HepG2 (cell line): Measurements from ENCODE around the gene LGALS7B. TPM values are rescaled to one million over a fixed set of nuclear protein-coding genes. Genes with fewer than 3 reads are reported as not detected.

ENCODE experiments used
- ADNP ChIP-seq: sonication (generic); formaldehyde crosslinking; IDR thresholded peaks from 2 replicates; pipeline ENCODE4 v1.4.0; 2020; ENCODE audit warnings: missing genetic modification reagents
- ATF7 ChIP-seq, 2 experiments: fragments of 450-650 bp in 1 of 2; sonication (generic) in 1 of 2; formaldehyde crosslinking in 1 of 2; IDR thresholded peaks; 2 replicates each; pipeline versions ENCODE4 v1.4.0 to v1.6.1; 2016 to 2020; ENCODE audit warnings: antibody characterized with exemption in 1 of 2, mild to moderate bottlenecking in 1 of 2, missing genetic modification reagents in 1 of 2
- ATRX ChIP-seq: sonication (generic); formaldehyde crosslinking; IDR thresholded peaks from 2 replicates; pipeline ENCODE4 v1.4.0; 2020; ENCODE audit warnings: missing genetic modification reagents, borderline replicate concordance
- DZIP1 ChIP-seq: sonication (generic); formaldehyde crosslinking; IDR thresholded peaks from 2 replicates; pipeline ENCODE4 v1.5.0; 2020; ENCODE audit warnings: mild to moderate bottlenecking, missing genetic modification reagents
- FOXA1 ChIP-seq, 2 experiments: fragments of 450-650 bp in 1 of 2; sonication (generic) in 1 of 2; formaldehyde crosslinking in 1 of 2; IDR thresholded peaks; 2 replicates each; pipeline versions ENCODE4 v1.4.0 to v1.6.1; 2016 to 2020; ENCODE audit warnings: missing genetic modification reagents in 1 of 2
- FOXO4 ChIP-seq: sonication (generic); formaldehyde crosslinking; conservative IDR thresholded peaks from 2 replicates; pipeline ENCODE4 v1.8.1; 2023; ENCODE audit warnings: missing genetic modification reagents
- HHEX ChIP-seq: IDR thresholded peaks from 2 replicates; pipeline ENCODE4 v1.6.1; 2016; ENCODE audit warnings: control low read depth
- HNRNPUL1 ChIP-seq: fragments of 200-400 bp; formaldehyde crosslinking; IDR thresholded peaks from 2 replicates; pipeline ENCODE4 v1.6.1; 2017; ENCODE audit warnings: low read depth, mild to moderate bottlenecking, low read length, moderate library complexity
- MAZ ChIP-seq, 2 experiments: sonication (generic) in 1 of 2; formaldehyde crosslinking in 1 of 2; IDR thresholded peaks; 2 replicates each; pipeline versions ENCODE4 v1.5.0 to v1.6.1; 2012 to 2020; ENCODE audit warnings: low read depth in 2 of 2, mild to moderate bottlenecking in 2 of 2, borderline replicate concordance in 1 of 2, improper control_type of control experiment in 1 of 2, low read length in 1 of 2, missing genetic modification reagents in 1 of 2, moderate library complexity in 1 of 2
- MED1 ChIP-seq: sonication (generic); formaldehyde crosslinking; IDR thresholded peaks from 2 replicates; pipeline ENCODE4 v1.4.0; 2020; ENCODE audit warnings: missing genetic modification reagents
- MEIS2 ChIP-seq: sonication (generic); formaldehyde crosslinking; IDR thresholded peaks from 2 replicates; pipeline ENCODE4 v1.9.0; 2021; ENCODE audit warnings: mild to moderate bottlenecking, missing genetic modification reagents
- MIER3 ChIP-seq: IDR thresholded peaks from 2 replicates; pipeline ENCODE4 v1.6.1; 2016; ENCODE audit warnings: missing compliant biosample characterization, borderline replicate concordance
- NFRKB ChIP-seq: fragments of 450-650 bp; IDR thresholded peaks from 2 replicates; pipeline ENCODE4 v1.6.1; 2017
- ONECUT2 ChIP-seq: sonication (generic); formaldehyde crosslinking; IDR thresholded peaks from 2 replicates; pipeline ENCODE4 v1.4.0; 2020; ENCODE audit warnings: missing genetic modification reagents
- PITX1 ChIP-seq: sonication (generic); formaldehyde crosslinking; IDR thresholded peaks from 2 replicates; pipeline ENCODE4 v1.5.1; 2020; ENCODE audit warnings: mild to moderate bottlenecking, missing genetic modification reagents
- SNAI1 ChIP-seq: sonication (generic); formaldehyde crosslinking; IDR thresholded peaks from 2 replicates; pipeline ENCODE4 v1.5.0; 2020; ENCODE audit warnings: mild to moderate bottlenecking, missing genetic modification reagents, borderline replicate concordance
- U2AF1 ChIP-seq: fragments of 200-400 bp; formaldehyde crosslinking; optimal IDR thresholded peaks from 2 replicates; pipeline ENCODE3; 2017; ENCODE audit warnings: mild to moderate bottlenecking, low read depth, low read length
- ZFX ChIP-seq: sonication (generic); formaldehyde crosslinking; IDR thresholded peaks from 2 replicates; pipeline ENCODE4 v1.4.0; 2020; ENCODE audit warnings: mild to moderate bottlenecking, low read depth, missing genetic modification reagents, moderate library complexity
- ZNF317 ChIP-seq: sonication (generic); formaldehyde crosslinking; IDR thresholded peaks from 2 replicates; pipeline ENCODE4 v1.5.0; 2020; ENCODE audit warnings: mild to moderate bottlenecking, missing genetic modification reagents
- ZNF891 ChIP-seq: sonication (generic); formaldehyde crosslinking; IDR thresholded peaks from 2 replicates; pipeline ENCODE4 v1.5.0; 2020; ENCODE audit warnings: mild to moderate bottlenecking, missing genetic modification reagents
- polyA plus RNA-seq, 8 experiments: library from polyadenylated mRNA; depleted of rRNA in 3 of 8; stranded (reverse) in 7 of 8; unstranded in 1 of 8; fragments of >200 nt; fragmentation: Illumina TruSeq in 4 of 8; extraction: Trizol in 4 of 8; gene quantifications; 2 replicates each; pipeline versions ENCODE4 v1.2.1 to v1.2.3, GENCODE V29; 2011 to 2016; ENCODE audit warnings: low read depth in 4 of 8, missing spikeins in 1 of 8, mixed read lengths in 1 of 8; ENCODE audit not compliant: insufficient read depth in 1 of 8
- total RNA-seq, 5 experiments: library from RNA; depleted of rRNA; stranded (reverse); fragments of >200 nt; fragmentation: Illumina TruSeq; extraction: Trizol; gene quantifications; 2 replicates each; pipeline ENCODE4 v1.2.3, GENCODE V29; 2016; ENCODE audit warnings: low read depth in 1 of 5
- TF ChIP-seq, protein P1 (sequence below): fragments of 450-650 bp; IDR thresholded peaks from 2 replicates; pipeline ENCODE4 v1.6.1; 2017; ENCODE audit warnings: mild to moderate bottlenecking
- TF ChIP-seq, protein P2 (sequence below): sonication (generic); formaldehyde crosslinking; IDR thresholded peaks from 2 replicates; pipeline ENCODE4 v1.4.0; 2020; ENCODE audit warnings: missing genetic modification reagents, low read depth, mild to moderate bottlenecking, borderline replicate concordance

The LGALS7B gene
- total and polyA plus RNA-seq, 2 of the 13 experiments (the other 11 are each of a cell fraction or from before 2014, with no cell fraction given) = 1.7 to 2.1 TPM

DNA sequence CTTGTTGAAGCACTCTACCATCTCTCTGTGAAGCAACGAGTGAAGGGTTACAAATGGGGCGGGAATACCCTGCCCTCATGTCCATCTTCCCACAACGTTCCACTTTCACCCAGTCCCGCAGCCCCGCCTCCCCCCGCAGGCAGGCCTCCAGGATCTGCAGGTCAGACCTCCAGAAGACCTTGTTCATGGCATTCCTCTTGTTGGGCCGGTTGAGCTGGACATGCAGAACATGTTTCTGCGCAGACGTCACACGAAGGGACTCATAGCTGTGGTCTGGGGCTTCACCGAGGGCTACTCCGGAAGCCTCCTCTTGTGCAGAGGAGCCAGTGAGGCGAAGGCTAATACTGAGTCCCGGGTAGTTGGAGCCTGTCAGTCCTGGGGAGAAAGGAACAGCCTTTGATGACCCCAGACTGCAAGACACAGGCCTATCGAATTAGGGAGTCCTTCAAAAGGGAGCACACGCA is 42.2 kb downstream of the LGALS7B start (continued):
- TF ChIP-seq, protein P1, sequence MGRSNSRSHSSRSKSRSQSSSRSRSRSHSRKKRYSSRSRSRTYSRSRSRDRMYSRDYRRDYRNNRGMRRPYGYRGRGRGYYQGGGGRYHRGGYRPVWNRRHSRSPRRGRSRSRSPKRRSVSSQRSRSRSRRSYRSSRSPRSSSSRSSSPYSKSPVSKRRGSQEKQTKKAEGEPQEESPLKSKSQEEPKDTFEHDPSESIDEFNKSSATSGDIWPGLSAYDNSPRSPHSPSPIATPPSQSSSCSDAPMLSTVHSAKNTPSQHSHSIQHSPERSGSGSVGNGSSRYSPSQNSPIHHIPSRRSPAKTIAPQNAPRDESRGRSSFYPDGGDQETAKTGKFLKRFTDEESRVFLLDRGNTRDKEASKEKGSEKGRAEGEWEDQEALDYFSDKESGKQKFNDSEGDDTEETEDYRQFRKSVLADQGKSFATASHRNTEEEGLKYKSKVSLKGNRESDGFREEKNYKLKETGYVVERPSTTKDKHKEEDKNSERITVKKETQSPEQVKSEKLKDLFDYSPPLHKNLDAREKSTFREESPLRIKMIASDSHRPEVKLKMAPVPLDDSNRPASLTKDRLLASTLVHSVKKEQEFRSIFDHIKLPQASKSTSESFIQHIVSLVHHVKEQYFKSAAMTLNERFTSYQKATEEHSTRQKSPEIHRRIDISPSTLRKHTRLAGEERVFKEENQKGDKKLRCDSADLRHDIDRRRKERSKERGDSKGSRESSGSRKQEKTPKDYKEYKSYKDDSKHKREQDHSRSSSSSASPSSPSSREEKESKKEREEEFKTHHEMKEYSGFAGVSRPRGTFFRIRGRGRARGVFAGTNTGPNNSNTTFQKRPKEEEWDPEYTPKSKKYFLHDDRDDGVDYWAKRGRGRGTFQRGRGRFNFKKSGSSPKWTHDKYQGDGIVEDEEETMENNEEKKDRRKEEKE = no peak
- TF ChIP-seq SNAI1 (no peak), FOXA1 (IDR thresholded peaks at IDR 0.05) (no peak), FOXA1 (CRISPR knock-in tag; IDR thresholded peaks at IDR 0.05) (no peak), ZNF317 (0 out of 2 replicates have a peak, but pooled peaks have one; percentile 10), DZIP1 (CRISPR knock-in tag) (0 out of 2 replicates have a peak, but pooled peaks have one; percentile 37), MEIS2 (0 out of 2 replicates have a peak, but pooled peaks have one; percentile 15), MIER3 (CRISPR knock-in tag) (no peak; the same call in 1 of the 2 replicates), PITX1 (no peak), ATRX (CRISPR knock-in tag) (no peak), ADNP (CRISPR knock-in tag) (peak; percentile 32; the same call in 1 of the 2 replicates), MED1 (peak; percentile 81), ATF7 (IDR thresholded peaks at IDR 0.05) (no peak), ATF7 (CRISPR knock-in tag; IDR thresholded peaks at IDR 0.05) (peak; percentile 48; the same call in 1 of the 2 replicates), FOXO4 (no peak), HNRNPUL1 (no peak), NFRKB (no peak), ZNF891 (CRISPR knock-in tag) (no peak), ZFX (CRISPR knock-in tag) (no peak; the same call in 1 of the 2 replicates), ONECUT2 (CRISPR knock-in tag) (no peak), MAZ (IDR thresholded peaks at IDR 0.05; ENCODE audit: borderline replicate concordance, low read depth, low read length) (0 out of 2 replicates have a peak, but pooled peaks have one; percentile 43), MAZ (CRISPR knock-in tag; IDR thresholded peaks at IDR 0.05; ENCODE audit: low read depth) (no peak; the same call in 1 of the 2 replicates), U2AF1 (peak; percentile 28), HHEX (CRISPR knock-in tag) (no peak)
- TF ChIP-seq, protein P2, sequence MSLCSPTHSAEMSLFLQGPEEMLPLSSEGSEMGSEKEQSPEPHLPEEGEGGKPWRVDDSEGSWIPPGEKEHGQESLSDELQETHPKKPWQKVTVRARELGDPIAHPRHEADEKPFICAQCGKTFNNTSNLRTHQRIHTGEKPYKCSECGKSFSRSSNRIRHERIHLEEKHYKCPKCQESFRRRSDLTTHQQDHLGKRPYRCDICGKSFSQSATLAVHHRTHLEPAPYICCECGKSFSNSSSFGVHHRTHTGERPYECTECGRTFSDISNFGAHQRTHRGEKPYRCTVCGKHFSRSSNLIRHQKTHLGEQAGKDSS (CRISPR knock-in tag) = 0 out of 2 replicates have a peak, but pooled peaks have one; percentile 15
